SHP77 (cell line): Measurements from ENCODE around the gene S100B.

Experiments
- DNase-seq, 2 experiments: peaks; one replicate each; lab custom pipeline; 2025; lab: John Stamatoyannopoulos, UW

The S100B gene

GRCh38 chr21:46560568-46561444 lies 44.1 kb downstream of the S100B start:
- DNase-seq: no peak

DNA sequence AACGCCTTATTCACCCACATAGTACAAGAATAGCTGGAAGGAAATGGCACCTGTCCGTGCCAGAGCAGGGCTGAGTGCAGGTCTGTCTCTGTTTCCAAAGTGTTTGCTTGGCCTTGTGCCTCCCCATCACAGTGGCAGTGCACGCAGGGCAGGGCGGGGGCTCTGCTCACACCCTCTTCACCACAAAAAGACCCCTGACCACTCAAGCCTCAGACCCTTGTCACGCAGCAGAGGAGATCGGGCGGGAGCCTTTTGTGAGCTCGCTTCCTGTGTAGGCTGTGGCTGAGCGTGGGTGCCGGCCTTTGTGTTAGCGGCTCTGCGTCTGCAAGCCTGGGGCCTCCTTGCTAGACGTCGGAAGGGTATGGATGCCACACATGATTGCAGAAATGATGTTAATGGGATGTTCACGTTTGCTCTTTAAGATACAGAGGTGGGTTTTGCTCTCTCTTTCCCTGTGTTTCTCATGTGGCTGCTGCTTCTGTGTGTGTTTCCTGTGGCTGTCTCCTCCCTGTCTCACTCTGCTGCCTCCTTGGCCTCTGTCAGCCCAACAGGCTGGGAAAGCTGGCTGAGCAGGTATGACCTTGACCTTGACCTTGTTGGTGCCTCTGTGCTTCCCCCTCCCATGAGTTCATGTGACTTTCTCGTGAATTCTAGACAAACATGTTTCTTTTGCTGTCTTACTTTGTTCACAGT lies 45.4 kb downstream of the S100B start:
- DNase-seq: no peak

DNA sequence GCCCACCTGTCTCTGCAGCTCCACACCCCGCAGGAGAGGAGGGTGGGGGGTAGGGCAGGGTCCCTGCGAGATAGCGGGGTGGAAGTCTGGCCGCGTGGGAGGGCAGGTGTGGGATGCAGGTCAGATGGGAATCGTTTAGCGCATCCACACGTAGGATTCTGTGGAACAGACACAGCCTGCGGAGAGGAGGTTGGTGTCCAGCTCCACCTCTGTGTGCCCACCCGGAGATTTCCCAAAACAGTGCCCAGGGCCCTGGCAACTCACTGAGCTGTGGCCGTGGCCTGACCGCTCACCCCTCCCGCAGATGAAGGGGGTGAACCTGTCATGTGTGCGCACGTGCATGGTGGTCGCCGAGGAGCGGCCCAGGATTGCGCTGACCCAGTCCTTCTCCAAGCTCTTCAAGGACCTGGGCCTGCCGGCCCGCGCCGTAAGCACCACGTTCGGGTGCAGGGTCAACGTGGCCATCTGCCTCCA lies 46.9 kb downstream of the S100B start:
- no peak for DNase-seq

- no peak for DNase-seq
Measured at GRCh38 chr21:46557469-46557868, 47.4 kb downstream of the S100B start.

GRCh38 chr21:46556802-46557201 lies 48.1 kb downstream of the S100B start:
- DNase-seq: no peak

DNA sequence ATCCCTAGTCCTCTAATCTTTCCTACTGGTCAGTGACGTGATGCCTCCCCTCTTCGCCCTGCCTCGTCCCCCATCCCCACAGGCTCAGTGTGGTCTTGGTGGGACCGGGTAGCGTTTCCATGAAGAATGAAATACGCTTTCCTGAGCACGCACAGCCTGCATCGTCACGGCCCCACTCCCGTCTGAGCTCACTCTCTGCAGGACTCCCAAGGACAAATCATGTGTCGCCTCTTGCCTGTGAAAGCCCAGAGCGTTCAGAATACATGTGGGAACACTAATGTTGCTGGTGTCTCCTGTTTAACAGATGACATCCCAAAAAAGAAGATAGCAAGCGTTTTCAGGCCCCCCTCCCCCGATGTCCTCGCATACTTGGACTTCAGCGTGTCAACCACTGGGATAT lies 49.2 kb downstream of the S100B start:
- DNase-seq: no peak

DNA sequence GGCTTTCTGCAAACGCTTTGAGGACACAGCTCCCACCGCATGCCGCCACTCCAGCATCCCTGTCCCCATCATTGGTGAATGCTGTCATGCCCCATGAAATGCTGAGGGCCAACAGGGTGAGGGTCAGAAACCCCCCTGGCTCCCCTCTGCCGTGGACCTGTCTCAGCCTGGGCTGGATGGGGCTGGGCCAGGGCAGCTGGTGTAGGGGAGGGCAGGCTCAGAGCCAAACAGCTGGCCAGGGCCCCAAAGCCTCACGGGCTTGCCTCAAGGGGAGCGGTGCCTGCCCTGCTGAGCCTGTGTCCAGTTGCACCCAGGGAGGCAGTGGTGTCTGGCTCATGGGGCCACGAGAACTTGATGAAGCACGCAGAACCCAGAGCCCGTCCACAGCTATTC lies 49.7 kb downstream of the S100B start:
- no peak for DNase-seq

DNA sequence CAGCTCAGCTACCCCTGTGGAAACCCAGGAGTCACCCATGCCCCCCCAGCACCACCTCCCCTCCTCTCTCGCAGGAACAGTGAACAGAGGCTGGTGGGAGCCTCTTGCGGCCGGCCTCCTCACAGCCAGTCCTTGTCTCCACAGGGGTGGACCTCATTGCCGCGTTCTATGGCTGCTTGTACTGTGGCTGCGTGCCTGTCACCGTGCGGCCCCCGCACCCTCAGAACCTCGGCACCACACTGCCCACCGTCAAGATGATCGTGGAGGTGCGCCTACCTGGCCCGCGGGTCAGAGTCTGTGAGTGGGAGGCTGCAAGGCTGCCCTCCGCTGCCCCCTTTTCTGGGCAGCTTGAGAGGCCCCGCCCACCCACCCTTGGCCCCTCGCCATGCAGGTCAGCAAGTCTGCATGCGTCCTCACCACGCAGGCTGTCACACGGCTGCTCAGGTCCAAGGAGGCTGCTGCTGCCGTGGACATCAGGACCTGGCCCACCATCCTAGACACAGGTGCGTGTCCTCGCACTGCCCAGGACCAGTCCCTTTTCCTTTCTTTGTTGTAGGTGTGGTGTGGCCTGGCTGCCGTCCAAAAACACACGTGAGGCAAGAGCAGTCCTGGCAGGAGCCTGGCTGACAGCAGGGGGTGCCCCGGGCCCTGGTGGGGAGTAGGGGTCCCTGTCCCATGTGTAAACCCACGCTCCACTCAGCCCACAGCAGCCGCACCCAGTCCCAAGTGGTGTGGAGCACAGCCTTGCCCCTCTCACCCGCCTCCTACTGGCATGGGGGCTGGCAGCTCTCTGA lies 50.3 kb downstream of the S100B start:
- DNase-seq: no peak

GRCh38 chr21:46553993-46554392 lies 50.9 kb downstream of the S100B start:
- no peak for DNase-seq

GRCh38 chr21:46552865-46553379 lies 52.0 kb downstream of the S100B start:
- DNase-seq: no peak

DNA sequence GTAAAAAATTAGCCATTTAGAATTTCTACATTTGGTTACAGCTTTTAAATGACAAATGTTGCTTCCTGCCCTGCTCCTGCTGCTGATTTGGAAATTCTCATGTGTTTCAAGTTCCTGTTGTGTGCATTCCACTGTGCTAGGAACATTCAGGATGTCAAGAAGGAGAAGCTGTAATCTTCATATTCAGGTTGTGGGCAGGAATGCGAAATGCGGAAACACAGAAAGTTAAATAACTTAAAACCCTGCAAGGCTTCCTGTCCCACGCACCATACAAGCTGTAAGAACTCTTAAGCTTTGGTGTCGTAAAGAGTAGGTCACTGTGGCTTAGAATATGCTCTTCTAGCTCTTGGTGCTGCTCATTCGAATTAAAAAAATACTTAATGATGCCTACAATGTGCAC lies 52.6 kb downstream of the S100B start:
- DNase-seq: no peak

DNA sequence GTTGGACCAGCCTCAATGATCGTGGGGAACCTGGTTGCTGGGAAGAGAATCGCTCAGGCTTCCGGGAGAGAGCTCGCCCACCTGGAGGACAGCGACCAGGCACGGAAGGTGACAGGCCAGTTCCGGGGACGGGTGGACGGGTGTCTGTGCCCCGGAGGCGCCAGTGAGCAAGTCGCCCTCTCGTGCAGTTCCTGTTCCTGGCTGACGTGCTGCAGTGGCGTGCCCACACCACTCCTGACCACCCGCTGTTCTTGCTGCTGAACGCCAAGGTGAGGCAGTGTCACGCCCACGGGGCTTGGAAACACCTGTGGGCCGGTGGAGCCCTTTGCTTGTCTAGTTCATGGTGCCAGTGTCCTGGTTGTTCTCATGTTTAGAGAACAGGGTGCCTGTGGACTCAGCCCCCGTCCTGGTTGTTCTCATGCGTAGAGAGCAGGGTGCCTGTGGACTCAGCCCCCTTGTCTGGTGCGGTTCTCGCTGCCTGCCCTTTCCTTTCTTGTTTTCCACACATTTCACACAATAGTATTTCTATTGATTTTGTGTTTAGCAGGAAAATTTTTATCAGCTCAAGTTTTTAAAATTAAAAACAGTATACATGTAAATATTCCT lies 53.1 kb downstream of the S100B start:
- no peak for DNase-seq

- no peak for DNase-seq
Measured at GRCh38 chr21:46550116-46550941, 54.6 kb downstream of the S100B start.

- DNase-seq: no peak
Measured at GRCh38 chr21:46549650-46550049, 55.2 kb downstream of the S100B start.
